Activated T-cell treated with anti-CD3 and anti-CD28 coated beads, Interleukin-2, amount 50 U/mL, for 72 hours (primary cell): ENCODE results near the gene TENM3. TPM values are rescaled to one million over a fixed set of nuclear protein-coding genes. Genes with fewer than 3 reads are reported as not detected.

Experiments
- ATAC-seq, 2 donors: fragments of 150-1000 bp; cut with Tn5 transposase; replicated peaks in 1 of 2; 2 replicates each; pipeline ENCODE4 v1.10.0; 2021; ENCODE audit warnings: moderate library complexity in 2 of 2, mild to moderate bottlenecking in 1 of 2
- DNase-seq, 2 donors: peaks; one replicate each; pipeline ENCODE4 v3.0.0; 2021 to 2022; ENCODE audit warnings: mixed read lengths in 1 of 2
- H3K27ac Mint-ChIP-seq: one replicate; pipeline ENCODE4 v1.8.0; 2022; ENCODE audit warnings: mild to moderate bottlenecking, moderate library complexity, mixed read lengths
- H3K27me3 Mint-ChIP-seq: one replicate; pipeline ENCODE4 v1.8.0; 2022; ENCODE audit warnings: low read depth, mixed read lengths
- H3K36me3 Mint-ChIP-seq, 2 donors: one replicate each; pipeline ENCODE4 v1.8.0; 2022; ENCODE audit warnings: mixed read lengths in 2 of 2, mild to moderate bottlenecking in 1 of 2; ENCODE audit not compliant: insufficient read depth in 2 of 2
- H3K4me1 Mint-ChIP-seq: one replicate; pipeline ENCODE4 v1.8.0; 2022; ENCODE audit warnings: low read depth, mixed read lengths
- H3K4me3 Mint-ChIP-seq, 2 donors: one replicate each; pipeline ENCODE4 v1.8.0; 2022; ENCODE audit warnings: mild to moderate bottlenecking in 2 of 2, mixed read lengths in 2 of 2, moderate library complexity in 2 of 2
- H3K9me3 Mint-ChIP-seq, 2 donors: one replicate each; pipeline ENCODE4 v1.8.0; 2022; ENCODE audit warnings: mixed read lengths in 2 of 2
- total RNA-seq, 2 donors: library from RNA; stranded (reverse); gene quantifications; one replicate each; pipeline ENCODE4 v1.2.3, GENCODE V29; 2022

The TENM3 gene
- total RNA-seq, 2 donors from 2014 or later = 0.12 TPM; not detected in 1

DNA sequence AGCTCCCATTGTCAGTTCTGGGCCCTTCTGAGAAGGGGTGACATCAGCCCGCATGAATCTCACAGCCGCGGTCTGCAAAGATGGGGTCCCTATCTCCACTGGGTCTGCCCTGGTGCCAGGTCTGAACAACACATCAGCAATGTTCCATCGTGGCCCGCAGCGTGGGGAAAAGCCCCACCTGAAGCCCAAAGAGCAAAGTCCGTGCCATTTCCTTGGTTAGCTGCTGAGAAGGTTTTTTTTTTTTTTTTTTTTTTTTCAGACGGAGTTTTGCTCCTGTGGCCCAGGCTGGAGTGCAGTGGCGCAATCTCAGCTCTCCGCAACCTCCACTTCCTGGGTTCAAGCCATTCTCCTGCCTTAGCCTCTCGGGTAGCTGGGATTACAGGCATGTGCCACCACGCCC is 594.6 kb downstream of the TENM3 start:
- Mint-ChIP-seq H3K4me1 (no peaks in the 10 kb centered on the region), H3K27ac (no peak overlapping the region), H3K4me3 (no peak overlapping the region), H3K27me3 (peaks cover 19% of the 10 kb centered on the region), H3K36me3 (no peaks in the 10 kb centered on the region), H3K9me3 (no peaks in the 10 kb centered on the region)
- DNase-seq (no peak), ATAC-seq (no peak)

DNA sequence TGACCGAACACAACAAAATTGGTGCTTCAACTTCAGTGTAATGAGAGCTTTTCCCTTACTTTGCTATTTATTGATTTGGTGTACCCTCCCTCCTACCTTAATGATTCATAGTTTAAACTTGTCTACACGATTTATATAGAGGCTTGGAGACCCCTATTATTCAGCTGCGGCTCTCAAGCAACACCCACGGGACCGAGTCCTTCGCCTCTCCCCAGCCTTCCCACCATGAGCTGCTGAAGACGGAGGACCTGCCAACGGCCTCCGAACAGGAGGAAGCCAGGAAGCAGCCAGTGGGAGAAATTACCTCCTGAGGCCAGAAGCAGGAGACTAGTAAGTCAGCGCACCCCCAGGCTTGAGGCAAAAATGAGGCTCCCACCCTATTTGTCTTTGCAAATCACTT is 595.3 kb downstream of the TENM3 start:
- H3K4me3 Mint-ChIP-seq = no peak overlapping the region
- H3K27ac Mint-ChIP-seq = no peak overlapping the region
- H3K9me3 Mint-ChIP-seq = no peaks in the 10 kb centered on the region
- H3K36me3 Mint-ChIP-seq = no peaks in the 10 kb centered on the region
- ATAC-seq (no peak), DNase-seq (no peak)
- no peaks in the 10 kb centered on the region for H3K4me1 Mint-ChIP-seq
- peaks cover 19% of the 10 kb centered on the region for H3K27me3 Mint-ChIP-seq

DNA sequence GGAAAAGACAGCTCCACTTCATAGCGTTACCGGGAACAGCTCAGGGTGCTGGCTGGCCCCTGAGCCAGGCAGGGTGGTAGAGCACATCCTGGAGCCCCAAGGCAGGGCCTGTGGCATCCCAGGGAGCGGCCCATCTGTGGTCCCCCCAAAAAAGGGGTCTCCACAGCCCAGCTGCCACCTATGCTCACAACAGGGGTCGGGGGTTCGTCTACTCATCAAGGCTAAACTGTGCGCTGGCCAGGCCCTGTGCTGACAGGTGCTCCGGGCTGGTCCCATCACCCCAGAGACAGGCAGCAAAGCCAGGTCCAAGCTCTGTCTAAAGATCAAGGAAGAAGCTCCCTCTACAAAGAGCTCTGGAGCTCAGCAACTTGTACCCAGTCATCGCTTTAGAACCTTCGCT is 596.1 kb downstream of the TENM3 start:
- peaks cover 19% of the 10 kb centered on the region for H3K27me3 Mint-ChIP-seq
- no peaks in the 10 kb centered on the region for H3K9me3 Mint-ChIP-seq
- no peak overlapping the region for H3K4me3 Mint-ChIP-seq
- DNase-seq (no peak), ATAC-seq (no peak)
- no peaks in the 10 kb centered on the region for H3K36me3 Mint-ChIP-seq
- H3K27ac Mint-ChIP-seq = no peak overlapping the region
- H3K4me1 Mint-ChIP-seq = no peaks in the 10 kb centered on the region

DNA sequence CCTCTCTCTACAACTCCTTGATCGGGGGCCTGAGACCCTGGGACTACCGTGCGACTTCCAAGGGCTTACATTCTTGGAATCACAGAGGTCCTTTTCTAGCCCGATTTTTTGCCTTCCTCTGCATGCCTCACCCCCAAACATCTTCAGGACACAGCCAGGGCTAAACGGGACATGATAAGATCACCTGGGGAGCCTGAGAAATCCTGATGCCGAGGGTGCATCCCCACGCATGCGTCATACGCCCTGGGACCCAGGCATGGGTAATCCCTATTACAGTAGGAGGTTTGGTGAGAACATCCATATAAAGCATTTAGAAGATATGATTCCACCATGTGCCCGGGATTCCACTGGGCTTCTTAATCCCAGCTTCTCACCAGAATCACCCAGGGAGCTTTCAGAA is 596.9 kb downstream of the TENM3 start:
- no peaks in the 10 kb centered on the region for H3K36me3 Mint-ChIP-seq
- DNase-seq (no peak), ATAC-seq (no peak)
- H3K27me3 Mint-ChIP-seq = peaks cover 18% of the 10 kb centered on the region
- H3K4me1 Mint-ChIP-seq = no peaks in the 10 kb centered on the region
- no peak overlapping the region for H3K4me3 Mint-ChIP-seq
- no peaks in the 10 kb centered on the region for H3K9me3 Mint-ChIP-seq
- no peak overlapping the region for H3K27ac Mint-ChIP-seq

DNA sequence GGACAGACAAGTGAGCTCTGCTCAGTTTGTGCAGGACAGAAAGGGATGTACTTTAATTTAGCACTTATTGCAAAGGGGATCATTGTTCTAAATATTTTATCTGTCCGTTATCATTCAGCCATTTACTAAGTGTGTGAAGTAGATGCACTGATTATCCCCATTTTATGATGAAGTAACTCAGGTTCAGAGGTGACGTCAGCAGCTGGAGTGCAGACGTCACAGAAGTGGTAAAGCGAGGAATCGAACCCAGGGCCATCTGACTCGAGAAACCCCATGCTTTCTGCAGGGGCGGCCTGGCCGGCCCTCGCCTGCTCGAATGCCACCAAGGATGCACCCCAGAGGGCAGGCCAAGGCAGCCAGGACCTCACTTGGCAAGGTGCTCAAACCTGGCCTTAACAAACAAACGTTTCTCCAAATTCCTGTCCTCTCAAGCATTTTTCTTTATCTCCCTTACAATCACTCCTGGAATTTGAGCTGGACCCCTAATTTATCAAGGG is 599.0 kb downstream of the TENM3 start:
- Mint-ChIP-seq H3K36me3 (no peaks in the 10 kb centered on the region), H3K4me1 (no peaks in the 10 kb centered on the region), H3K27me3 (peaks cover 2% of the 10 kb centered on the region), H3K4me3 (no peak overlapping the region), H3K9me3 (no peaks in the 10 kb centered on the region), H3K27ac (no peak overlapping the region)
- DNase-seq = no peak
- no peak for ATAC-seq

DNA sequence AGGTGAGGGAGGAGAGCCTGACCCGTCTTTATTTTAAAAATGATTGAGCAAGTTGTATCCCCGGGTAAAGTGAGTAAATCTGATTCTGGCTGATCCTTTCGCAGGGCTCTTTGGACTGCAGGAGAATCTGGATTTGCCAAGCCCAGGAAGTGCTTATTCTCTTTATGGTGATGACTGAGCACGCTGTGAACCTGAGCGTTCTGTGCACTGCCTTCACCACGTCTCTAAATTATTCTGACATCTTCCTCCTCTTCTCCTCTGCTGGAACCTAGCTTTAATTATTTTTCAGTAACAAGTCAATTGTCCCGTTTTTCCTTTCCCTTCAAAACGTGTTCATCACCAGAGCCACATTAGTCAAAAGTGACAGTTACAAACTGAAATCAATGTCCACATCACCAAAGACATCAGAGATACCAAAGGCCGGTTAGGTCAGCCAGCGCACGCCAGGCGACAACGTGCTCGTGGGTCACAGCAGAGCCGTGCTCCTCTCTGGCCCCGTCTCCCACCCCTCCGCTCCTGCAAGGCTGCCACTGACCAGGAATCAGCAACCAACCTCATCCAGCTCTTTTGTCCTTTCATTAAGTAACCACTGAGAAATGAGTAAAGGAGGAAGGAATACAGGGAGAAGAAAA is 599.7 kb downstream of the TENM3 start:
- Mint-ChIP-seq H3K27me3 (no peaks in the 10 kb centered on the region), H3K9me3 (no peaks in the 10 kb centered on the region), H3K4me1 (no peaks in the 10 kb centered on the region), H3K27ac (no peak overlapping the region), H3K4me3 (no peak overlapping the region), H3K36me3 (no peaks in the 10 kb centered on the region)
- DNase-seq (no peak), ATAC-seq (no peak)

DNA sequence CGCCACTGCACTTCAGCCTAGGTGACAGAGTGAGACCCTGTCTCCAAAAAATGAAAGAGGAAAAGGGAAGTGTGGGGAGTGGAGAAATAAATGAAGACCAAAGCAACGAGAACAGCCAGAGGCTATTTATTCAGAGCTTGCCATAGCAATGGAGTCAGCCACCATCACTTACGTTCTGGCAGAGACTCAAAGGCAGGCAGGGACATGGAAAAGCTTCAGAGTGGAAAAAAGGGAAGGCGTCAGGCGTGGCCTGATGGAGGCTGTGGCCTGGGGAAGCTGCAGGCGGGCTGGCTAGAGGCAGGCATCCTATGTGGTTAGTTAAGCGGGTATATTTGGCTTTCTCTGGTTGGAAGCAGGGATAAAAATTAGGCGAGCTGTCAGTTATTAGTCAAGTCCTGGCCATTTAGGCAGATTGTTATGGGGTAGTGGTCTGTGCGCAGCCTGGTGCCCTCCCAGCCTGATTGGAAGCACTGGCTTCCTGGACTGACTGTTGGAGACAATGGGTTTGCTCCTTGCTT is 600.7 kb downstream of the TENM3 start:
- H3K4me3 Mint-ChIP-seq = no peak overlapping the region
- no peaks in the 10 kb centered on the region for H3K27me3 Mint-ChIP-seq
- no peaks in the 10 kb centered on the region for H3K36me3 Mint-ChIP-seq
- no peaks in the 10 kb centered on the region for H3K9me3 Mint-ChIP-seq
- H3K27ac Mint-ChIP-seq = no peak overlapping the region
- ATAC-seq = no peak
- no peaks in the 10 kb centered on the region for H3K4me1 Mint-ChIP-seq
- DNase-seq = no peak

DNA sequence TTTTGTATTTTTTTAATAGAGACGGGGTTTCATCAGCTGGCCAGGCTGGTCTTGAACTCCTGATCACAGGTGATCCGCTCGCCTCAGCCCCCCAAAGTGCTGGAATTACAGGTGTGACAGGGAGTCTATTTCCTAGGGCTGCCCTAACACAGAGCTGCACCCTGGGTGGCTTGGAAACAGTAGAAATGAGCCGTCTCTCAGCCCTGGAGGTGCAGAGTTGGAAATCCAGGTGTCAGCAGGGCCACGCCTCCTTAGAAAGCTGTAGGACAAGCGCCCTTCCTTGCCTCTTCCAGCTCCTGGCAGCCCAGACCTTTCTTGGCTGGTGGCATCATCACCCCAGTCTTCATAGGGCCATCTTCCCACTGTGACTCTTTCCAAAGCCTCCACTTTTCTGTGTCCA is 602.4 kb downstream of the TENM3 start:
- H3K9me3 Mint-ChIP-seq = no peaks in the 10 kb centered on the region
- H3K4me1 Mint-ChIP-seq = no peaks in the 10 kb centered on the region
- ATAC-seq = no peak
- no peak for DNase-seq
- no peaks in the 10 kb centered on the region for H3K27me3 Mint-ChIP-seq
- no peaks in the 10 kb centered on the region for H3K36me3 Mint-ChIP-seq
- H3K27ac Mint-ChIP-seq = no peak overlapping the region
- H3K4me3 Mint-ChIP-seq = no peak overlapping the region

DNA sequence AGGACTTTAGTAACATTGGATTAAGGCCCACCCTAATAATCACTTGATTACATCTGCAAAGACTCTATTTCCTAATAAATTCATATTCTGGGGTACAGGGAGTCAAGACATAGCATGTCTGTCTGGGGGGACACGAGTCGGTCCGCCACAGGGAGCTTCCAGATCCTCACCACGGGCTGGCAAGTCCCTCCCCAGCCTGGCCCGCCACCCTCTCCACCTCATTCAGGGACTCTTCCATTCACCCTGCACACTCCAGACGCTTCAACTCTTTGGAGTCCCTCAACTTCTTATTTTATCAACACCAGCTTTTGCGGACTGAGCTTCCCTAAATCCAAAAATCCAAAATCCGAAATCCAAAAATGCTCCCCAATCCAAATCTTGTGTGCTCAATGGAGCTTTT is 602.8 kb downstream of the TENM3 start:
- H3K36me3 Mint-ChIP-seq = no peaks in the 10 kb centered on the region
- DNase-seq = no peak
- no peaks in the 10 kb centered on the region for H3K27me3 Mint-ChIP-seq
- H3K27ac Mint-ChIP-seq = no peak overlapping the region
- no peak overlapping the region for H3K4me3 Mint-ChIP-seq
- ATAC-seq = no peak
- no peaks in the 10 kb centered on the region for H3K4me1 Mint-ChIP-seq
- H3K9me3 Mint-ChIP-seq = no peaks in the 10 kb centered on the region

DNA sequence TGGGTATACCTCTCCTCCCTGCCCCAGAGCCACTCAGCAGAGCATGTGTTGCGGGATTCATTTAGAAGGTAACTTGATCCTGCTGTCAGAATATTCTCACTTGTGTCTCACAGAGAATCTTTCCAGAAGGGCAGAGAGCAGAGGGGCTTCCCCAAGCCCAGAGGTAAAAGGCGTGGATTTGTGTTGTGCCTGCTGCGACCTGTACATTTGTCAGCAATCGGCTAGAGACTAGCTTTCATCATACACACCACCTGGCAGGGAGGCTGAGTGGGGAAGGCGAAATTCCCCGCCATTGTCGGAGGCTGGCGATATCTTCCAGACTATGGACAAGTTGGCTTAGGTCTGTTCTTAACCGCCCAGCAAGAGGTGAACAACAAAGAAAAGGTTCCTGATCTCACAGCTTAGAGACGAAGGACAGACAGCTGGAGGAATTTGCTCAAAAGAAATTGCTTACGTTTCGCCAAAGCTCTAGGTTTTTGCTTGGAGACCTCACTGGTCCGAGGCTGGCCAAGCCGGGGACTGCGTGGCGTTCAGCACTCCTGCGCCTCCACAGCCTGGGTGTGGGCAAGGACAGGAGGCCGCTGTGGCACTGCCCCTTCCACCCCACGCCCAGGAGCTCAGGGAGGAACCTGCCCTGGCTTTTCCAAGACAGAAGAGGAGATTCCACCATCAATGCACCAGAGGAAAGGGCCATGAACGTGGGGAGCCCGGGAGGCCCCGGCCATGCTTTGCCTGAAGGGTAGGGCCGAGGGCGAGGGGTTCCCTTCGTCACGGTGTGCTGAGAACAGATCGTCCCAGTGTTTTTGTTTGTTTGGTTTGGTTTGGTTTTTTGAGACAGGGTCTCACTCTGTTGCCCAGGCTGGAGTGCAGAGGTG is 604.6 kb downstream of the TENM3 start:
- no peak for ATAC-seq

DNA sequence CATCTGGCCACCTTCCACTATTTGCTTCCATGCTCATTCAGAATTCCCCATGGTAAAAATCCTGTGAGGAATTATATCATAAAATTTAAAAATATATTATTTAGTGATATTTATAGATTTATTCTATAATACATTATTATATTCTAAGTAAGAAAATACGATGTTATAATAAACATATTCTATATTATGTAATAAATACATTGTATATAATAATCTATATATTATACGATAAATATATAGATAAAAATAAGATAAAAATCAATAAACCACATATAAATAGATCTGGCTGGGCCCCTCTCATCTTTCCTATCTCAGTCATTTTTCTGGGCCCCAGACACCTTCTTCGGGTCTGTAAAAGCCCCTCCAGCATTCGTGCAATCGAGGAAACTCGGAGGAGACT is 605.5 kb downstream of the TENM3 start:
- Mint-ChIP-seq H3K27ac (no peak overlapping the region), H3K9me3 (no peaks in the 10 kb centered on the region), H3K36me3 (no peaks in the 10 kb centered on the region), H3K27me3 (no peaks in the 10 kb centered on the region), H3K4me1 (no peaks in the 10 kb centered on the region), H3K4me3 (no peak overlapping the region)
- DNase-seq (no peak), ATAC-seq (no peak)

More for the DNA sequence above, 604.6 kb downstream of the TENM3 start:
- H3K27me3 Mint-ChIP-seq = no peaks in the 10 kb centered on the region
- H3K36me3 Mint-ChIP-seq = no peaks in the 10 kb centered on the region
- DNase-seq = no peak
- no peaks in the 10 kb centered on the region for H3K9me3 Mint-ChIP-seq
- H3K27ac Mint-ChIP-seq = no peak overlapping the region
- H3K4me1 Mint-ChIP-seq = no peaks in the 10 kb centered on the region
- no peak overlapping the region for H3K4me3 Mint-ChIP-seq
